Tibial nerve (tissue), 4 donors: Measurements from ENCODE around the gene THBS1. TPM values are rescaled to one million over a fixed set of nuclear protein-coding genes. Genes with fewer than 3 reads are reported as not detected.
A peak's percentile ranks its signal among the peaks of the same experiment; 100 is the strongest.

Experiments
- DNase-seq, 2 donors: peaks; one replicate each; pipeline ENCODE4 v3.0.0-alpha.2; 2019; ENCODE audit warnings: low spot score in 2 of 2
- H3K27ac ChIP-seq, 4 donors: fragments of 200-600 bp; sonication (generic) in 3 of 4; one replicate each; pipeline ENCODE4 v1.5.1; 2017 to 2019; ENCODE audit warnings: mild to moderate bottlenecking in 1 of 4
- H3K27me3 ChIP-seq, 2 donors: fragments of 200-600 bp; sonication (generic) in 1 of 2; one replicate each; pipeline versions ENCODE4 v1.5.1 to v1.6.0; 2017 to 2019
- H3K36me3 ChIP-seq, 3 donors: fragments of 200-600 bp; sonication (generic); one replicate each; pipeline ENCODE4 v1.5.1; 2018 to 2019
- H3K4me1 ChIP-seq, 4 donors: fragments of 200-600 bp; sonication (generic) in 3 of 4; one replicate each; pipeline ENCODE4 v1.5.1; 2017 to 2019
- H3K4me3 ChIP-seq, 4 donors: fragments of 200-600 bp; sonication (generic) in 3 of 4; one replicate each; pipeline ENCODE4 v1.5.1; 2017 to 2019; ENCODE audit warnings: mild to moderate bottlenecking in 1 of 4, moderate library complexity in 1 of 4
- H3K9me3 ChIP-seq, 4 donors: fragments of 200-600 bp; sonication (generic) in 3 of 4; one replicate each; pipeline ENCODE4 v1.5.1; 2017 to 2019
- EP300 ChIP-seq, 2 donors: sonication (generic); formaldehyde crosslinking; IDR thresholded peaks; one replicate each; pipeline ENCODE4 v1.6.1; 2017; ENCODE audit warnings: antibody characterized with exemption in 2 of 2, mild to moderate bottlenecking in 1 of 2
- POLR2A ChIP-seq, 2 donors: fragments of 450-650 bp; IDR thresholded peaks; one replicate each; pipeline ENCODE4 v1.6.1; 2017; ENCODE audit warnings: antibody characterized with exemption in 2 of 2, mild to moderate bottlenecking in 2 of 2, moderate library complexity in 2 of 2
- WGBS, 2 donors: methylation state at CpG; one replicate each; pipeline ENCODE4 v1.1.5; 2018; 5-methylcytosine and 5-hydroxymethylcytosine counted together
- total RNA-seq, 4 donors: library from RNA; depleted of rRNA; stranded (reverse); fragments of >200 nt; gene quantifications; one replicate each; pipeline ENCODE4 v1.1.0, GENCODE V29; 2016
- TF ChIP-seq, protein P1 (sequence below), 5 experiments: fragments of 200-600 bp in 3 of 5; fragments of 450-650 bp in 2 of 5; sonication (generic) in 3 of 5; IDR thresholded peaks; one replicate each; pipeline ENCODE4 v1.5.1; 2016 to 2019; ENCODE audit warnings: antibody characterized with exemption in 5 of 5, mild to moderate bottlenecking in 3 of 5, moderate library complexity in 2 of 5

Gene THBS1
- total RNA-seq, 4 donors from 2014 or later, result 1,850 to 2,559 (median 1,931) TPM

DNA sequence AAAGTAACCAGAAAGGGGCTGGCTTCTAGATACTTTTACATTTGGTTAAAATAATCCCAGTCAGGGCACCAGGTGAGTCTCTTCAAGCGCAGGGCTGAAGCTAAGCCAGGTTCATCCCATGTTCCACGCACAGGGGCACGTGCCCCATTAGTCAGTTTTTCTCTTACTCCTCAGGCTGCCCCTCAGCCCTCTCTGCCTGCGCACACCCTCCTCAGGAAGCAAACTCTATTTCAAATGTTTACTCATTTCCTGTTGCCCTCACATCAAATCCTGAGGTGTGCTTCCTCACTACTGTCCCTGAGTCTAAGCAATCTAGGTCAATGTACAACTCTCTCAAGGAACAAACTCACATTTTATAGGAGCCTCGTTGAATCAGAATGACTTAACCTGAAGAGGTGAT lies 48.5 kb downstream of the THBS1 start:
- H3K4me1 ChIP-seq, result peaks cover 0 to 29% (median 17%) of the 10 kb centered on the region in 4 donors
- no peak for DNase-seq
- no peaks in the 10 kb centered on the region for H3K36me3 ChIP-seq
- no peaks in the 10 kb centered on the region for H3K27me3 ChIP-seq
- H3K9me3 ChIP-seq, result no peaks in the 10 kb centered on the region
- WGBS, 2 donors, result 72 to 84% methylated on average over 5 of the region's 5 CpGs
- TF ChIP-seq, protein P1, sequence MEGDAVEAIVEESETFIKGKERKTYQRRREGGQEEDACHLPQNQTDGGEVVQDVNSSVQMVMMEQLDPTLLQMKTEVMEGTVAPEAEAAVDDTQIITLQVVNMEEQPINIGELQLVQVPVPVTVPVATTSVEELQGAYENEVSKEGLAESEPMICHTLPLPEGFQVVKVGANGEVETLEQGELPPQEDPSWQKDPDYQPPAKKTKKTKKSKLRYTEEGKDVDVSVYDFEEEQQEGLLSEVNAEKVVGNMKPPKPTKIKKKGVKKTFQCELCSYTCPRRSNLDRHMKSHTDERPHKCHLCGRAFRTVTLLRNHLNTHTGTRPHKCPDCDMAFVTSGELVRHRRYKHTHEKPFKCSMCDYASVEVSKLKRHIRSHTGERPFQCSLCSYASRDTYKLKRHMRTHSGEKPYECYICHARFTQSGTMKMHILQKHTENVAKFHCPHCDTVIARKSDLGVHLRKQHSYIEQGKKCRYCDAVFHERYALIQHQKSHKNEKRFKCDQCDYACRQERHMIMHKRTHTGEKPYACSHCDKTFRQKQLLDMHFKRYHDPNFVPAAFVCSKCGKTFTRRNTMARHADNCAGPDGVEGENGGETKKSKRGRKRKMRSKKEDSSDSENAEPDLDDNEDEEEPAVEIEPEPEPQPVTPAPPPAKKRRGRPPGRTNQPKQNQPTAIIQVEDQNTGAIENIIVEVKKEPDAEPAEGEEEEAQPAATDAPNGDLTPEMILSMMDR (IDR thresholded peaks at IDR 0.05), result no peak
- no peak for TF ChIP-seq EP300 (IDR thresholded peaks at IDR 0.05)
- TF ChIP-seq POLR2A (IDR thresholded peaks at IDR 0.05), result no peak
- peak overlapping the region in 1 of 4 donors; percentile 63 for H3K27ac ChIP-seq
- no peak overlapping the region for H3K4me3 ChIP-seq

DNA sequence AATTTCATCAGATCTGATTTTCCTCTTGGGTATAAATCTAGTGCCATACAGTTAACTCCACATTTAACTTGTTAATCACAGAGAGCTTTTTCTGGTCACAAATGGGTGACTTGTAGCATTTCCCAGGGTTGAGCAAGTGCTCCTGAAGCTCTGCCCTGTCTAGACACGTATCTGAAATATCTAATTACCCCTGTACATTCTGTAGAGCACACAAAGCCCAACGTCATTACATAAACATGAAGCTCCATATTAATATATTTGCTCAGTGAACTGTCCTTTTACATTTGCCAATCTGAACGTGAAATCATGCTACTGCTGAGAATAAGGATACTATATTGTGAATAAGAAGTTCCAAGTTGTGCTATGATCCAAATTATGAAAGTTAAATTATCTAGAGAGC lies 49.0 kb downstream of the THBS1 start:
- DNase-seq, result no peak
- Histone ChIP-seq H3K4me1 (peaks cover 0 to 23% (median 14%) of the 10 kb centered on the region in 4 donors), H3K9me3 (no peaks in the 10 kb centered on the region), H3K27ac (peak overlapping the region in 1 of 4 donors; percentile 63), H3K27me3 (no peaks in the 10 kb centered on the region), H3K36me3 (no peaks in the 10 kb centered on the region), H3K4me3 (no peak overlapping the region)
- 80 to 81% methylated on average over 3 of the region's 3 CpGs for WGBS, 2 donors
- TF ChIP-seq, protein P1 (IDR thresholded peaks at IDR 0.05), result no peak
- no peak for TF ChIP-seq EP300 (IDR thresholded peaks at IDR 0.05)
- TF ChIP-seq POLR2A (IDR thresholded peaks at IDR 0.05), result no peak

- 89 to 90% methylated on average over 3 of the region's 3 CpGs for WGBS, 2 donors
- Histone ChIP-seq H3K4me1 (peaks cover 0 to 15% (median 7%) of the 10 kb centered on the region in 4 donors), H3K9me3 (no peaks in the 10 kb centered on the region), H3K4me3 (no peak overlapping the region), H3K36me3 (no peaks in the 10 kb centered on the region), H3K27ac (no peak overlapping the region), H3K27me3 (no peaks in the 10 kb centered on the region)
- no peak for TF ChIP-seq EP300 (IDR thresholded peaks at IDR 0.05)
- TF ChIP-seq, protein P1 (IDR thresholded peaks at IDR 0.05), result no peak
- no peak for TF ChIP-seq POLR2A (IDR thresholded peaks at IDR 0.05)
- no peak for DNase-seq
These were observed 50.5 kb downstream of the THBS1 start for GRCh38 chr15:39631357-39631756.

DNA sequence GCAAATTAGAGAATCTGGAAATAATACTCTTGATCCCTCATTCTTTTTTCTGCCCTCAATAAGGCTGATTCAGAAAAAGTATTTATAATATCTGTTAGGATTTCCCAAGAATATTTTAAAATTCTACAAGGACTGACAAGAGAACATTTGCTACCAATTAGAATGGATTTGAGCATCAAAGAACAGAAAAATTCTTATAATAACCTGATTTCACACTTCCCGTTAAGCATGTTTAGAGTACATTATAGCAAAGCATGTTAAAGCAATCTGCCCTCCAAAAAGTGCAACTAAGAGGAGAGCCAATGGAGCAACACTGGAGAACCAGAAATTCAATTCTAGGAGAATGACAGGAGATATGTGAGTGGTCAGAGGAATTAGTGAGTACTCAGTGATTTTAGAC lies 57.2 kb downstream of the THBS1 start:
- H3K36me3 ChIP-seq, result no peaks in the 10 kb centered on the region
- H3K4me1 ChIP-seq, result peaks cover 0 to 13% (median 5%) of the 10 kb centered on the region in 4 donors
- no peak for DNase-seq
- H3K9me3 ChIP-seq, result no peaks in the 10 kb centered on the region
- no peaks in the 10 kb centered on the region for H3K27me3 ChIP-seq
- H3K27ac ChIP-seq, result no peak overlapping the region
- H3K4me3 ChIP-seq, result no peak overlapping the region
- no peak for TF ChIP-seq EP300 (IDR thresholded peaks at IDR 0.05)
- TF ChIP-seq POLR2A (IDR thresholded peaks at IDR 0.05), result no peak
- TF ChIP-seq, protein P1 (IDR thresholded peaks at IDR 0.05), result no peak
- WGBS, 2 donors, result 82 to 88% methylated on average over 1 of the region's 1 CpG

GRCh38 chr15:39639037-39639436 lies 58.2 kb downstream of the THBS1 start:
- 78 to 93% methylated on average over 1 of the region's 1 CpG for WGBS, 2 donors

More at GRCh38 chr15:39639037-39639436, 58.2 kb downstream of the THBS1 start:
- Histone ChIP-seq H3K9me3 (no peaks in the 10 kb centered on the region), H3K4me3 (no peak overlapping the region), H3K27me3 (no peaks in the 10 kb centered on the region), H3K27ac (no peak overlapping the region), H3K4me1 (peaks cover 0 to 13% (median 5%) of the 10 kb centered on the region in 4 donors), H3K36me3 (no peaks in the 10 kb centered on the region)
- TF ChIP-seq EP300 (IDR thresholded peaks at IDR 0.05) (no peak), POLR2A (IDR thresholded peaks at IDR 0.05) (no peak)
- TF ChIP-seq, protein P1 (IDR thresholded peaks at IDR 0.05), result no peak
- no peak for DNase-seq
